Measurements from ENCODE around the gene BIK.

BIK gene

GRCh38 chr22:43133401-43133800 is 22.9 kb downstream of the BIK start:
- no peak overlapping the region for H3K4me3 ChIP-seq
- peaks cover 11 to 74% (median 43%) of the 10 kb centered on the region in 3 donors for H3K36me3 ChIP-seq
- intact Hi-C loops (cut with DNase I; ENCODE audit: low total_unique reads): no loop called here
- no peaks in the 10 kb centered on the region for H3K27me3 ChIP-seq
- H3K4me1 ChIP-seq: peaks cover 0 to 18% (median 14%) of the 10 kb centered on the region in 4 donors
- DNase-seq: no peak
- no peak overlapping the region for H3K27ac ChIP-seq
- no peak for TF ChIP-seq CTCF (IDR thresholded peaks at IDR 0.05)
- no peaks in the 10 kb centered on the region for H3K9me3 ChIP-seq

DNA sequence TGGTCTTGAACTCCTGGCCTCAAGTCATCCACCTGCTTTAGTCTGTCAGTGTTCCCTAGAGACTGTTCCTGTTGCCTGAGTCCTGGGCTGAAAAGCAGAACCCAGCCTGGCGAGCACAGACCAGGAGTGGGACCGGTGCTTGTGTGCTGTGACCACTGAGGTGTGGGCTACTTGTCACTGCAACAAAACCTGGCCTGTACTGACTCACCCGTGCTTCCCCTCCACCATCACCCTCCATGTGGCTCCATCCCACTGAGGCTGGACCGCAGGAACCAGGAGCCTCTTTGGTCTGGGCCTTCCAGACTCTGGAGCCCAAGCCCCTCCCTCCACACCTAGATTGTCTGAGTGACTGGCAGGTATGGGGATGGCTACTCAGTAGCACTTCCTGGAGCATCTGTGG is 24.0 kb downstream of the BIK start:
- intact Hi-C loops (cut with DNase I; ENCODE audit: low total_unique reads): no loop called here
- Histone ChIP-seq H3K27ac (no peak overlapping the region), H3K36me3 (peaks cover 14 to 85% (median 53%) of the 10 kb centered on the region in 3 donors)

GRCh38 chr22:43135565-43135964 is 25.0 kb downstream of the BIK start:
- no peak overlapping the region for H3K4me3 ChIP-seq
- intact Hi-C loops (cut with DNase I; ENCODE audit: low total_unique reads): no loop called here
- no peak for DNase-seq
- no peak overlapping the region for H3K27ac ChIP-seq
- H3K36me3 ChIP-seq: peaks cover 14 to 95% (median 62%) of the 10 kb centered on the region in 3 donors
- no peaks in the 10 kb centered on the region for H3K27me3 ChIP-seq
- no peaks in the 10 kb centered on the region for H3K9me3 ChIP-seq
- H3K4me1 ChIP-seq: peaks cover 0 to 18% (median 14%) of the 10 kb centered on the region in 4 donors
- TF ChIP-seq CTCF (IDR thresholded peaks at IDR 0.05): no peak

More for the DNA sequence above, 24.0 kb downstream of the BIK start:
- Histone ChIP-seq H3K4me1 (peaks cover 0 to 18% (median 14%) of the 10 kb centered on the region in 4 donors), H3K4me3 (no peak overlapping the region), H3K27me3 (no peaks in the 10 kb centered on the region), H3K9me3 (no peaks in the 10 kb centered on the region)
- DNase-seq: no peak
- no peak for TF ChIP-seq CTCF (IDR thresholded peaks at IDR 0.05)

- H3K27ac ChIP-seq: no peak overlapping the region
- peaks cover 14 to 100% (median 67%) of the 10 kb centered on the region in 3 donors for H3K36me3 ChIP-seq
- peaks cover 0 to 17% (median 14%) of the 10 kb centered on the region in 4 donors for H3K4me1 ChIP-seq
- no peak for DNase-seq
- H3K9me3 ChIP-seq: no peaks in the 10 kb centered on the region
- no peak overlapping the region for H3K4me3 ChIP-seq
- H3K27me3 ChIP-seq: no peaks in the 10 kb centered on the region
- intact Hi-C loops (cut with DNase I; ENCODE audit: low total_unique reads): no loop called here
- peak in 1 of 2 experiments; percentile 44 for TF ChIP-seq CTCF (IDR thresholded peaks at IDR 0.05)
Observed at GRCh38 chr22:43136255-43136654, 25.7 kb downstream of the BIK start.

GRCh38 chr22:43136801-43137200 is 26.3 kb downstream of the BIK start:
- intact Hi-C loops (cut with DNase I; ENCODE audit: low total_unique reads): no loop called here
- H3K27ac ChIP-seq: no peak overlapping the region

More at GRCh38 chr22:43136801-43137200, 26.3 kb downstream of the BIK start:
- Histone ChIP-seq H3K36me3 (peaks cover 14 to 96% (median 67%) of the 10 kb centered on the region in 3 donors), H3K27me3 (no peaks in the 10 kb centered on the region), H3K9me3 (no peaks in the 10 kb centered on the region), H3K4me1 (peaks cover 0 to 17% (median 14%) of the 10 kb centered on the region in 4 donors), H3K4me3 (no peak overlapping the region)
- no peak for TF ChIP-seq CTCF (IDR thresholded peaks at IDR 0.05)
- no peak for DNase-seq
